Body of pancreas (tissue), 4 donors: ENCODE measurements around the gene CLINT1.

ENCODE experiments used
- POLR2A ChIP-seq, 3 donors: fragments of 450-650 bp; IDR thresholded peaks; one replicate each; pipeline ENCODE4 v1.6.1; 2016; ENCODE audit warnings: antibody characterized with exemption in 3 of 3, mild to moderate bottlenecking in 2 of 3
- TF ChIP-seq, protein P1 (sequence below), 7 experiments: fragments of 450-650 bp in 4 of 7; fragments of 200-600 bp in 3 of 7; sonication (generic) in 3 of 7; IDR thresholded peaks; one replicate each; pipeline ENCODE4 v1.5.1; 2016 to 2019; ENCODE audit warnings: antibody characterized with exemption in 7 of 7

GRCh38 chr5:157864067-157864466 lies 5.1 kb upstream of the CLINT1 start:
- TF ChIP-seq, protein P1, sequence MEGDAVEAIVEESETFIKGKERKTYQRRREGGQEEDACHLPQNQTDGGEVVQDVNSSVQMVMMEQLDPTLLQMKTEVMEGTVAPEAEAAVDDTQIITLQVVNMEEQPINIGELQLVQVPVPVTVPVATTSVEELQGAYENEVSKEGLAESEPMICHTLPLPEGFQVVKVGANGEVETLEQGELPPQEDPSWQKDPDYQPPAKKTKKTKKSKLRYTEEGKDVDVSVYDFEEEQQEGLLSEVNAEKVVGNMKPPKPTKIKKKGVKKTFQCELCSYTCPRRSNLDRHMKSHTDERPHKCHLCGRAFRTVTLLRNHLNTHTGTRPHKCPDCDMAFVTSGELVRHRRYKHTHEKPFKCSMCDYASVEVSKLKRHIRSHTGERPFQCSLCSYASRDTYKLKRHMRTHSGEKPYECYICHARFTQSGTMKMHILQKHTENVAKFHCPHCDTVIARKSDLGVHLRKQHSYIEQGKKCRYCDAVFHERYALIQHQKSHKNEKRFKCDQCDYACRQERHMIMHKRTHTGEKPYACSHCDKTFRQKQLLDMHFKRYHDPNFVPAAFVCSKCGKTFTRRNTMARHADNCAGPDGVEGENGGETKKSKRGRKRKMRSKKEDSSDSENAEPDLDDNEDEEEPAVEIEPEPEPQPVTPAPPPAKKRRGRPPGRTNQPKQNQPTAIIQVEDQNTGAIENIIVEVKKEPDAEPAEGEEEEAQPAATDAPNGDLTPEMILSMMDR (IDR thresholded peaks at IDR 0.05), result no peak
- TF ChIP-seq POLR2A (IDR thresholded peaks at IDR 0.05), result no peak
